ENCODE data around the gene HS1BP3.

Gene HS1BP3

DNA sequence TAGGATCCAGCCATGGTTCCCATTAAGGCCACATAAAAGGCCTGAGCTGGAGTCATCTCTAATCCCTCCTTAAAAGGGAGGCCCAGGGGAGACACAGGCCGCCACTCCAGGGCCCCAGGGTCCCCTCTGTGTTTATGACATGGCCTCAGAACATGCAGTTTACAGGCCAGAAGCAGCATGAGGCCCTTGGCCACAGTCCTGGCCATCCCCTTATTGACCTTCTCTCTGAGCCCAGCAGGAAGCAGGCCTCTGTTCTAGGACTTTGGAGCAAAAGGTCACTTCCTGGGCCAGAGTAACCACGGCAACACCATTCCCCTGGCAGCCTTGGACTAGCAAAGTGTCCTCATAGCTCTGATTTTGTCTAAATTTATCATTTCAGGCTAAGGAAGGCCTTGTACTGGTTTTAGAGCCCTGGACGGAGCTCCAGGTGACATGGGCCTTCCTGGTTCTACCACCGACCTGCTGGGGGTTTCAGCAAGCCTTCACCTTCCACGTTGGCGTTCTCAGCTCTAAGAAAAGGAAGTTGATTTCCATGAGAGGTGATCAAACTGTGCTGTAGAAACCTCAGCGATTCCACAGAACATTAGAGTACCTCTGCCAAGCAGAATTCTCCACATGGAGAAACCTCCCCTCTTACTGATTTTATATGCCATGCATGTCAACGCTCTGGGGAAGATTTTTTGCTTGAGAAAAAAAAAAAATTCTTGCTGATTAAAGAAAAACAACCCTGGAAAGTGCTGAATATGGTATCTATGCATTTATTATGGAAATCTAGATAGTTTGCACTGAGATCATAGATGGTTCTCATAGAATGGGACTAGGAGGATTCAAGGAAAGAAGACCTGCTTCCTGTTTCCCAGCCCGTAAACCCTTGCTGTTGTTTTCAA, 53.7 kb downstream of the HS1BP3 start:
- DNase-seq: no peak

DNA sequence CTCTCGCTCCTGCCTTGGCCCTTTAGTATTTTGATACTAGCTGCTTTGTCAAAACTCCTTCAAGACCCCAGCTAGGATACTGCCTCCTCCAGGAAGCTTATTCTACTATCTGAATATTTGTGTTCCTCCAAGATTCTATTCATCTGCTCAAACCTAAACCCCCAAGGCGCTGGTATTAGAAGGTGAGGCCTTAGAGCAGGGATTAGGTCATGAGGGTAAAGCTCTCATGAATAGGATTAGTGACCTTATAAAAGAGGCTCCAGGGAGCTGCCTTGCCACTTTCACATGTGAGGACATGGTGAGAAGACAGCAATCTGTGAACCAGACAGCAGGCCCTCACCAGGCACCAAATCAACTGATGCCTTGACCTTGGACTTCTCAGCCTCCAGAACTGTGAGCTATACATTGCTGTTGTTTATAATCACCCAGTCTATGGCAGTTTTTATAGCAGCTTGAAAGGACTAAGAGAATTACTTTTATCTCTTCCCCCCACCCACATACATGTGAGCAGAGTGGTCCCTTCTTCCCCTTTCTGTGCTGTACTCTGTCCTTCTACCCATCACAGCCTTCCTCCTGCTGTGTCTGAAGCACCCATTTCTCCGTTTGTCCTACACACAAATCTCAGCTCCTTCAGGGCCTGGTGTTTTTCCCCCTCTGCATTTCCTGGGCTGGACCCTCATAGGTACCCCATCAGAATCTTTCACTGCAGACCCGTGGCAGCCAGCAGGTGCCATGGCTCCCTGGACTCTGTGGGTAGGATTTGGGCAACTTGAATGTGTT, 54.5 kb downstream of the HS1BP3 start:
- DNase-seq: no peak

DNA sequence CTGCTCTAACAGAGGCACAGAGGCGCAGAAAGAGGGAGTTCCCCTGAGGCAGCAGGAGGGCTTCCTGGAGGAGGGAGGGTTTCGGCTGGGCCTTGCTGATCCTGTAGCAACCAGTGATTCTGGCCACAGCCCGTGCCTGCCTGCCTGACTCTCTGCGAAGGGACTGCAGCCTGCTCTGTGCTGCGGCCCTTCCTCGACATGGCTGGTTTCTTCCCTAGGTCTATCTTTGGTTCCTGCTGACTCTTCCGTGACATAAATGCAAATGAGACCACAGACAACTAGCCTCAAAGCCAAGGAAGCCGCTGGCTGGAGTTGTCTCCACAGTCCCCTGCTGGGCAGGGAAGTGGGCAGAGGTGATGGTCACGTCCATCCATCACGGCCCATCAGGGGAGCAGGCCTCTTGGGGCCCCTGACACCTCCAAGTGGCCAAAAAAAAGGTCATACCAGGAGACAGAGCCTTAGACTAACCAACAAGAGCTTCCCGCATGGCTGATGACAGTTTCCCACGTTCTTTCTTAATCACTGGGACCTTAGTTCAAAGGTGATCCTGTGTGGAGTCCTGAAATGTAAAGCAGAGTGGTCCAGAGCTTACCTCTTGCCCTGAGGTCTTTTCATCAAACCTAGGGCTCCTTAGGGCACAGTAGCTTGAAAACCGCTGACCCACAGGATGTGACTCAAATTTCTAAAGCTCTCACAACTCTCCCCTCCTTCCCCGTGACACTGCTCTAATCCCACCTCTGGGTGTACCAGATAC, 55.3 kb downstream of the HS1BP3 start:
- no peak for DNase-seq

DNA sequence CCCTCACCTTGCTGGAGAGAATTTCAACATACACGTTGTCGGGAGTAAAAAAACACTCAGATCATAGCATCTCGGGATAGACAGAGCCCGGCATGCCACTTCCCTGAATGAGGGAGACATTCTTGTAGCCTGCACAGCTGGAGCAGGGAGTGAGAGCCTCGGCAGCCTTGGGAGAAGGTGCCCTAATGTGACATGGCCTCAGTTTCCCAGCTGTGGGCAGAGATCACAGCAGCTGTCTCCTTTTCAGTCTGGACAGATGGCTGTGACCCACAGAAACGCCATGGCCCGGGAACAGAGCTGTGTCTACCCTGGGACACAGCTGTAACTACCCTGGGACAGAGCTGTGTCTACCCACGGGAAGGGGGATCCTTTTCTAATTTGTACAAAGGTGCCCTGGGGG, 55.9 kb downstream of the HS1BP3 start:
- DNase-seq: no peak

DNA sequence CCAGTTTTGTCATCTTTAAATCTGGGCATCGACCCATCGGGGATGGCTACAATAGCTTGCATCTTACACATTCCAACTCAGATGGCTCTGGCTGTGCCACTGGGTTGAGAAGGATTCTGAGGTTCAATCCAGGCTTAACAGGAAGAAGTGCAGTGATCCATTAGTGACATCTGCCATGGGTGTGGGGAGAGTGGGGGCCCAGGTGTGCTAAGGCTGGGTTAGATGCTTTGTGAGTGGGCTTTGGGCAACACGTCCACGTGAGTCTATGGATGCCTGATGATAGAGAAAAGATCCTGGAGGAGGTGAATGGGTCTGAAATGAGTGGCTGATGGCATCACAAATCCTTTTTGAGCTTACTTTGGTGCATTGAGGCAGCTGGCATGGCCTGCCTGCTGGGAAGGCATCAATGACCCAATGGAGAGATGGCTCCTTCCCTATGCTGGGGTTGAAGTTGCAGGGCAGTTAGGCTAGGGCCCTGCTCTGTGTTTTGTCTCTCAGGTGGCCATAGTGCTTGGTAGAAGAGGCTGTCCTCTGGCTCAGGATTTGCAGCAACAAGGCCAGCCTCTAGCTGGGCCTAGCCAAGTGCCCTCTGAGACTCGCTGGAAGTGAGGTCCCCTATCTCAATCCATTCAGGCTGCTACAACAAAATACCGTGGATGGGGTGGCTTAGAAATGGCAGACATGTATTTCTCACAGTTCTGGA, 56.7 kb downstream of the HS1BP3 start:
- no peak for DNase-seq

DNA sequence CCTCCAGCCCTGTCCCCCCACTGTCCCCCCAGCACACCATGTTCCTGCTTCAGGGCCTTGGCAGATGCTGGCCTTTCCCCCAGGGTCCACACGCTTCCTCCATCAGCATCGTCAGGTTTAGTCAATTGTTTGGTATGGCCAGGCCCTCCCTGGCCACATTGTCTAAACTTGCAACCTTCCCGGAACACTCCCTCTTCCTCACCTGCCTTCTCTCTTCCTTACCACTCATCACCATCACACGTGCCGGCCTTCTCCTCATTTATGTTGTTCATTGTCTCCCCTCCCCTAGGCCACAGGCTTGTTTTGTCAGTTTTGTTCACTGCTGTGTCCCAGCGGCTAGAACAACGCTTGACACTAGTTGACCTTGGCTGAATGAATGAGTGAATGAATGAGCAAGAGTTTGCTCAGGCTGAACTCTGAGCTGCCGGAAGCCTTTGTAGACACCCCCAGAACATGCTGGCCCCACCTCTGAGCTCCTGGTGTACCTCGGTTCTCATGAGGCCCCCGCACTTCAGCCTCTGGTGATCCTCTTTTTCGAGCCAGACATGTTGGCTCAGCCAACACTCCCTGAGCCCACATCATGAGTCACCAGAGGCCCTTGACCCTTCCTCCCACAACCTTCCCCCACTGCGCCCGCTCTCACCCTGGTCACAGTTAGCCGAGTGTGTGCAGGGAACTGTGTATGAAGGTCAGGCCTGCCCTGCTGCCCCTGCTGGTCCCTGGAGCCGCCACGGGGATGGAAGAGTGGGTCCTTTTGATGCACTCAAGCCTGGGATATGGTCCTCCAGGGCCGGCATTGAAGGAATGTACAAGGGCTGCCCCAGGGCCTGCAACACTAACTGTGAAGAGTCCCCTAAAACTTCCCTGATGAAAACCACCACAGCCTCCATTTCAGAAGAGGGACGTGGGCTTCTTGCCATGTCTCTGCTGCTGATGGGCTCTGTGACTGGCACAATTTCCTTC, 57.5 kb downstream of the HS1BP3 start:
- DNase-seq: no peak

DNA sequence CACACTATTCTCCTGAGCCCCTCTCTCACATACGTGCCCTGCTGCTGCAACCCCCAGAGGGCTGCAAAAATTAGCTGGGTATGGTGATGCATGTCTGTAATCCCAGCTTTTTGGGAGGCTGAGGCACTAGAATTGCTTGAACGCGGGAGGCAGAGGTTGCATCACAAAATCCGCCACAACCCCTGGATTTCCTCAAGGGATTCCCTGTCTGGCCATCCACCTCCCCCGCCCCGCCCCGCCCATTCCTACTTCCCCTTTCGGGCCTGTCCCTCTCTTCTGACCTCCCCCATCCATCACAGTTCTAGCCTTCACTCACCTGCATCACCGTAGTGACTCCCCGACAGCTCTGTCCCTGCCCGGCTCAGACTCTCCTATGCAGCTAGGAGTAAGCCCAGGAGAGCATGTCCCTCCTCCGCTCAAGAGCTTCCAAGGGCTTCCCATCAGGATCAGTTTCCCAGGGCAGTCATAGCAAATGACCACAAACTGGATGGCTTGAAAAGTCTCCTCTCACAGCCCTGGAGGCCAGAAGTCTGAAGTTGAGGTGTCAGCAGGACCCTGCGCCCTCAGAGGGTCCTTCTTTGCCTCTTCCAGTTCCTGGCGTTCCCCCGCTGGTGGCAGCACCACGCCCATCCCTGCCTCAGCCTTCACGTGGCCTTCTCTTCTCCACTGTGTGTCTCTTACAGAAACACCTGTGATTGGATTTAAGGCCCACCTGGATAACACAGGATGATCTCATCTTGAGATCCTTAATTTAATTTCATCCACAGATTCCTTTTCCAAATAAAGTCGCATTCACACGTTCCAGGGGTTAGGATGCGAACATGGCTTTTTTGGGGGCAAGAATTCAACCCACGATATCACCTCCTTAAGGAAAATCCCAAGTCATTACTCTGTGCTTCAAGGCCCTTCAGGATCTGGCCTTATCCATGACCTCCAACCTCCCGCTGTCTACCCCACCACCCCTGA, 58.5 kb downstream of the HS1BP3 start:
- no peak for DNase-seq

DNA sequence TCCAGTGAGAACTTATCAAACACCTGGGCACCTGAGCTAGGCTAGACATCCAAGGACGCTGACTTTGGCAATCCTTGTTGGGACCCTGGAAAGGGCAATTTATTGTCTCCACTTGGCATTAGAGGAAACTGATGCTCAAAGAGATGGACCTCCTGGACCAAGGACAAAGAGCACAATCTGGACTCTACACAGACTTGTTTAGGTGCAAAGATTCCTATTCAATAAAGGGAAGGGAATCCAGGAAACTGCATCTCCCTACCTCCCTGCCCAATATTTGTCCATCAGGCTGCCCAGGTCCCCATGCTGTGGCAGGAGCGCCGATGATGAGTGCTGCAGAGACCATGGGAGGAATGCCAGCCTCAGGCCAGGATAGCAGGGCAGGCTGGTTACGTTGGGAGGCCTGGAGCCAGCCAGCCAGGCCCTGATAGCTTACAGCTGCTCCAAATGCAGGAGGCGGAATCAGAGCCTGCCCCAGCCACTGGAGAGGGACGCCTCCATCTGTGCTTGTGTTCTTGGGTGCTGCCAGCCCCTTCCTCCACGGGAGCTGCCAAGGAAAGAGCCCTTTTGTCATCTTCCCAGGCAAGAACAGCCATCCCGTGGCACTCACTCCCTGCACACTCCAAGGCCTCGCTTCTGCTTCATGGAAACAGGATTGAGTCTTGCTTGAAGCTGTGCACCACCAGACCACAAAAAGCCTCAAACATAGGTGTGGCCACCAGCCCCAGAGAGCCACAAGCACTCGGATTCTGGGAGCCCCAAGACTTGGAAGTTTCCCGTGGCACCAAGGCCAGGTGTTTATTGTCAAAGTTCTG, 60.0 kb downstream of the HS1BP3 start:
- DNase-seq: no peak

DNA sequence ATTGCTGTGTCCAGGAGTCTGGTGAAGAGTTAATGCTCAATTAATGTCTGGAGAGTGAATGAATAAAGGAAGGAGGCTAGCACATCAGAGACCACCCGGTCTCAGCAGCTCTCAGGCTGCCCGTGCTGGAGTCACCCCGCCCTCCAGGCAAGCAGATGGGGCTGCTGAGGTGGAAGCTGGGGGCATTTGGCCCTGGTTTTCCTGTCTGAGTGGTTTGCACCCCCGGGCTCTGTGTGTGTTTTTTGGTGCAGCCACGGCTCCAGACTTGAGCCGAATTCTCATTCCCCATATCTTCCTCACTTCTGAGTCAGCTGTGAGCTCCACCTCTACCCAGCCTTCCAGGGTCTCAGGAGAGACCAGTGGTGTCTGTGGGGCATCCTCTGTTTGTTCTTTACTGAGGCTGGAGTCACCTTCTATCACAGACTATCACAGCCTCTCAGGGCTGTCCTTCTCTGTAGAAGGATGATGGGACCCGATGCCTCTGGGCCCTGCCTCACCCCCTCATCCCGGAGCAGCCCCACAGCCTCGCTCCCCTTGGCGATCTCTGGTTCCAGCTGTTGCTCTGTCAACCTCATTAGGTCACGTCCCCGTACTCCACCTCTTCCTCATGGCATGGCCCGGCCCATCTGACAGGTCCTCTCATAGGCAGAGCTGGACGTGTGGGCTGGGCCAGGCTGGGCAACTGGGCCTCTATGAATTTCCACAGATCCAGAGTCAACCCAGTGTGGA, 60.8 kb downstream of the HS1BP3 start:
- no peak for DNase-seq

DNA sequence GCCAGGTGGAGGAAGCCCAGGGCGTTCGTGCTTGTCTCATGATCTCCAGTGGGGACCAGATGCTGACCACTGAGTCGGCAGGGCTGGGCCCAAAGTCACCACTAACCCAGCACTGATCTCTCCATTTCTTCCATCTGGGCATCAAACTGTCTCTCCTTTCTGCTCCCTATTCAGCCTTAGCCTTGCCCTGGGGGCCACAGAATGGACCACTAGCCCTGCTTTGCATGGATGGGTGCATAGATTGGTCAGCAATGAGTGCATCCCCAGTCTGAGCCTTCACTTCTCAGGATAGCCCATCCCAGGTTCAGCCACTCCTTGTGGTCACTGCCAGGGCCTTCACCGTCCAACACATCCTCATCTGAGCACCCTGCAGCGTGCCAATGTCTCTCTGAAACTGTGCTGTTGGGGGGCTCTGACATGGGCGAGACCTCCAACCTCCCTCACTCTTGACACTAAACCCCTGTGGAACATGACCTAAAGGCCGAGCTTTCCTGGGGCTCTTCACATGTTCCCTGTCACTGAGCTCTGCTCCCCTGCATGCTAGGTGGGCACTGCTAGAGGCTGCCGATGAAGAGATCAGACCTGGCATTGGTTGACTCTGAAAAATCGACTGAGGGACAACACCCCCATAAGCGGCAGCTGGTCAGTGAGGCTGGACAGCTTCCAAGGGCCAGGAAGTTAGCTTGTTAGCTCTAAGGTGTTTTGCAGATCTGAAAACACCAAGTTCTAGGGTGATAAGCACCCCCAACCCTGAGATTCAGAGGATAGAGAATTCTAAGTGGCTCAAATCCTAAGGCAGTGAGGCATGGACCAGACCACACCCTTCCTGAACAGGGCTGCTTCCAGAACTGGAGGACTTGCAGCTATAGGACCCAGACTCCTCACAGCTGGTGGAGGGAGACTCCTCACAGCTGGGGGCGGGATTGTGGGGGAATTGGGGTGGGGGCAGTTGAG, 61.7 kb downstream of the HS1BP3 start:
- DNase-seq: no peak

DNA sequence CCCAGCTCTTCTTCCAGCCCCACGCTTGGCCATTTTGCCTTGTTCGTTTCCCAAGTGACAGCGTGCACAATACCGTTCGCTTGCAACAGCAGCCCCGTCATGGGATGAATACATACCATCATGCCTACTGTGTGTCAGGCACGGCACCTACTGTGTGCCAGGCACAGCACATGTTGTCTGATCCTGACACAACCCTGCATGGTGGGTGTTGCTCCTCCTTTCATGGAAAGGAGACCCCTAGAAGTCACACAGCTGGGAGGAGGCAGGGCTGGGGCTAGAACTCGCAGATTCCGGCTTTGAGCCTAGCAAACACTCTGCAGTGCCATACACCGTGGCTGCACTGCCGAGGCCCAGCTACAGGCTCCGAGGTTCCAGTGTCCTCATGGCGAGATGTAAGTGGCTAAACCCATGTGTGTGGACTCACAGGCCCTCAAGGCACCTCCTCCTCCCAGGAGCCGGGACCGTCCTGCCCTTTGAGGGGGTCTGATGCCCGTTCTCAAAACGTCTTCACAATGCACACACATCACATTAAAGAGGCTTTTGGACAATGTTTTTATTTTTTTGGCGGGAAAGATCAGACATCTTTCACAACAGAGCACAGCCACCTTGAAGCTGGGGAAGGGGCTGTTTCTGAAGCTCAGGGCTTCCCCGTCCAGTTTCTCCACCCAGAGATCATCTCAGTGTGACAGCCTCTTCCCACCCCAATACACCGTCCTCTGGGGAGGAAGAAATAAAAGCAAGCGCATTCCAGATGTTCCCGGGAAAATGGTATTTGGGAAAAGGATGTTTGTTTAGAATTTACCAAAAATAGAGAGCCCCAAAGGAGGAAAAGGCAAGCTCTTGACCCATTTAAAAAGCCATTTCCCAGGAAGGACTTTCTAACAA, 64.9 kb downstream of the HS1BP3 start:
- no peak for DNase-seq

DNA sequence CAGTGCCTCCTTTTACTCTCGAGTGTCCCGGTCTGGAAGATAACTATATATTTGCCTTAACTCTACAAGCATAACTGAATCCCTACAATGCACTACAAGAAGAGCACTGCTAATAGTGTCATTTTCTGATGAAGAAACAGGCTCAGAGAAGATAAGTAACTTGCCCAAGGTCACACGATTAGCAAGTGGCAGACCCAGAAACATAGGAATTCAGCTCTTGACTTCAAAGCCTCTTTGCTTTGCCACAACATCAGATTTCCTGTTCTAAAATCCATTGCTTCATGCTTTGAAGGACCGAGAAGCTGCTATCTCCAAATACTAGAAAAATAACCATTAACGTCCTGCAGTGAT, 65.6 kb downstream of the HS1BP3 start:
- no peak for DNase-seq

DNA sequence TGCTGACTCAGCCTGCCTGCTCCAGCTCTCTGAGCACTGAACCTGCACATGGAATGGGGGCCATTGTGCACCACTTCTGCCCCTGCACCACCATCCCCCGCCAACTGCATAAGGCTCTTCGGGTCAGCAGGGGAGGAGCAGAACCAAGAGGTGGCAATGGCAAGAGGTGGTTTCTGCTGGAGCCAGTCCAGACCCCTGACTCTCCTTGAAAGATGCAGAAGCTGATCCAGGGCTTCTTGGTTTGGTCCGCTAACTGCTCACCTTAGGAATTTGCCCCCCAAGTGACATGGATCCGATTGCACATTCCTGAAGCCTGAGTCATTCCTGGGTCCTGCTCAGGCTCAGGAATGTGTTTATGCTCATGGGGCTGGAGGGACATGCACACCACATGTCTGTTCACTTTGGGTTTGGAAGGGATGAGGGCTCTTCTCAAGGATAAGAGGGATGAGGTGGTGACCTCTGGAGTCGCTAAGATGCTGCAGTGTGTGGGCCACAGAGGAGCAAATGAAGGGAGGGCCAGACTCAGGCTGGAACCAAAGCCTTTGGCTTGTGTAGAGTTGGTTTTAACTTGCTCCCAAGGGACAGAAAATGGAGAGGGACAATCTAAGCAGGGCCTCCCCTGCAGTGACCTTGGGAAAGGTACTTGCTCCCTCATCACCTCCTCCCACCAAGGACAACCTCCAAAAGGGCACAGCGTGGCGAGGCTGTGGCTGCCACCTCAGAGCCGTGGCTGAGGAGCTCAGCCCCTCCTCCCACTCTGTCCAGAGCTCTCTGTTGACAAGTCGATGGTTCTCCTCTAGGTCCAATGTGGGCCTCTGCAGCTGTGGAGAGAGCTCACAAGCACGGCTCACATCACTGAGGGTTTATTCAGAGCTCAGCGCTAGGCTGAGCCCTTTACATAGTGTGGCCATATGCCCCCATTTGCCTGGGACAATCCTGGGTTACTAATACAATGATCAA, 66.2 kb downstream of the HS1BP3 start:
- DNase-seq: no peak

DNA sequence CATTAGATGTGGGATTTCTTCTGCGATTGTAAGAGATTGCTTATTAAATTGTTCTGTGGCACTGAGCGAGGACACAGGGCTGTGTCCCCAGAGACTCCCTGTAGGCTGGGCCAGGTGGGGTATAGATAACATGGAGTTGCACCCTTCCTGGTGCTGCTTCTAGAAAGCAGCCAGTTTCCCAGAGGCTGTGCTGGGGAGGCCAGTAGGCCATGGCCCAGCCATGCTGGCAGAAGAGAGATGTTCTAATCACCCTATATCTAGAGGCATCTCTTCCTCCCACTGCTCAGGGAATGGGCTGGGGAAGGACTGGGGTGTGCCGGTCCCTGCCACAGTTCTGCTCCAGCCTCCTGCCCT, 66.9 kb downstream of the HS1BP3 start:
- no peak for DNase-seq

DNA sequence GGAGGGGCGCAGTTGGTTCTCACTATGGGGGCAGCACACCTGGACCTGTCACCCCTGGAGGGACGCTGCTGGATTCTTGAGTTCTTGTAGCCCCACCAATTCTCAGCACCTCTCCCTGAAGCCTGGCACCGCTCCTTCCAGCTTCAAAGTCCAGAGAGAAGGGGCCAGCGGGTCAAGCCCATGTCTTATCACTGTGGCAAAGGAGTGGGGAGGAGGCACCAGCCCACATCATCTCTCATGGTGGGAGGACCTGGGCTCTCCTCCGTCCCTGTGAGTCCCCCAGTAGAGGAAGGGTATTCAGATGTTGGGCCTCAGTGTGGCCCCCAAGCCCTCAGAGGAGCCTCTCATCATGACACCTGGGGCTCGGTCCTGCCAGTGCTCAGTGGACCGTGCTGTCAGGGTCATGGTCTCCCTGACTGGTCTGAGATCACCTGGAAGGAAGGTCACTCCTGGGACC, 67.4 kb downstream of the HS1BP3 start:
- no peak for DNase-seq

Measured in activated T-cell treated with anti-CD3 and anti-CD28 coated beads, Interleukin-2, amount 50 U/mL, for 48 hours (primary cell).